Ovary (tissue), 3 donors: ENCODE results near the gene FAF2.

ENCODE experiments used
- CTCF ChIP-seq, 3 donors: fragments of 450-650 bp in 2 of 3; fragments of 200-600 bp in 1 of 3; IDR thresholded peaks; one replicate each; pipeline versions ENCODE4 v1.5.1 to v1.8.0; 2016 to 2022; ENCODE audit warnings: antibody characterized with exemption in 3 of 3, mild to moderate bottlenecking in 1 of 3
- EP300 ChIP-seq: sonication (generic); formaldehyde crosslinking; IDR thresholded peaks from one replicate; pipeline ENCODE4 v1.6.1; 2017; ENCODE audit warnings: antibody characterized with exemption
- POLR2A ChIP-seq: fragments of 450-650 bp; IDR thresholded peaks from one replicate; pipeline ENCODE4 v1.6.1; 2017; ENCODE audit warnings: antibody characterized with exemption, mild to moderate bottlenecking, moderate library complexity
- donor health status: DM: no; HTN: no; CAD: no.

GRCh38 chr5:176530983-176531901 lies 83.1 kb downstream of the FAF2 start:
- TF ChIP-seq CTCF (IDR thresholded peaks at IDR 0.05) (no peak), POLR2A (no peak), EP300 (no peak)
